Amniotic epithelial cell (primary cell): ENCODE results near the gene HINT3.
A peak's percentile ranks its signal among the peaks of the same experiment; 100 is the strongest.
"Not testable (repeated sequence)": the region's sequence is repeated elsewhere in the genome, so short reads cannot be mapped to it uniquely, and the experiment has no call there.

Source experiments
- DNase-seq: peaks from one replicate; pipeline ENCODE4 v3.0.0-alpha.2; 2010; ENCODE audit warnings: low read depth

The HINT3 gene

DNA sequence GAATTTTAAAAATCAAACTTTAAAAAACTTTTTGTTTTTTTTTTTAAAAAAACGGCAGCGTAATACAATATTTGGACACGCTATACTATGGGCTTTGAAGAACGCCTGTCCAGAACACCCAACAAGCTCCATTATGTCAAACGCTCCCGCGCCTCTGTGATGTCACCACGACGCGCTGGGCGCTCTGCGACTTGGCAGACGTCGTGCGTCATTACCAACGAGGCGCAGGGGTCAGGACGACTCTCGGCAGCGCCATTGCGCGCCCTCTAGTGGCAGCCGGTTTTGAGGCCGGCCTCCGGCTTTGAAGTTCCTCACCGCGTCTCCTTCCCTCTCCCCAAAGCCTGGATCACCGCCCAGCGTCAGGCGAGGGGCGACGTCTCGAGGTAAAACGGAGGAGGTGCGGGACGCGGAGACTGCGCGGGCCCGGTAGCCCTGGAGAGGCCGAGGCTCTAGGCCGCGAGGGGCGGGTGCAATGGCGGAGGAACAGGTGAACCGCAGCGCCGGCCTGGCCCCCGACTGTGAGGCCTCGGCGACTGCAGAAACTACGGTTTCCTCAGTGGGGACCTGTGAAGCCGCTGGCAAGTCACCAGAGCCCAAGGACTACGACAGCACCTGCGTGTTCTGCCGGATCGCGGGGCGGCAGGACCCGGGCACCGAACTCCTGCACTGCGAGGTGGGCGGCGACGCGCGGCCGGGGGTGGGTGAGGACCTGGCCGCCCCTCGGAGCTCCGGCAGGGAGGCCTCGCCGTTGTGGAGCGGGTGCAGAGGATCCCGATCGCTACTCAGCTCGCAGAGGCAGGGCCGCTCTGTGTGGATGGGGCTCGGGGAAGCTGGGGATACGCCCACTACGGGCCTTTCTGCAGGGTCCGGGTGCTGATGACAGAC lies at the start of gene HINT3:
TSS of gene HINT3 (plus strand) at position 265 of the 885 bp plus-strand sequence. CDS start at position 473, 208 bp downstream.
- DNase-seq, result peak; percentile 94

DNA sequence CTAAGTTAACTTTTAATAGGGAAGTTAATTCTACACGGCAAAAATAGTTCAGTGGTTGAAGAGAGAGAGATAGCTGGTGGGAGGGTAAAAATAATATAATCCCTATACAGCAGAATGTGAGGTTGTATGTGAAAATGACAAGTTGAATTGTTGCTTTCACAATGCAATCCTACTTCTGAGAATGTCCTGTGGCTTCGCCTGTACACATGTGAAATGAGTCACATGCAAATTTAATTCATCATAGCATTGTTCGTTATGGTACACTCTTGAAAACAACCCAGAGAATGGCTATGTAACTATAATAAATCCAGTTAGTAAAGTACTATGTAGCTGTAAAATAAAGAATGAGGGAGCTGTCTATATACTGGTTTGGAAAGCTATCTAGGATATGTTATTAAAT lies 46.0 kb upstream of the HINT3 start:
- peak; percentile 93 for DNase-seq

DNA sequence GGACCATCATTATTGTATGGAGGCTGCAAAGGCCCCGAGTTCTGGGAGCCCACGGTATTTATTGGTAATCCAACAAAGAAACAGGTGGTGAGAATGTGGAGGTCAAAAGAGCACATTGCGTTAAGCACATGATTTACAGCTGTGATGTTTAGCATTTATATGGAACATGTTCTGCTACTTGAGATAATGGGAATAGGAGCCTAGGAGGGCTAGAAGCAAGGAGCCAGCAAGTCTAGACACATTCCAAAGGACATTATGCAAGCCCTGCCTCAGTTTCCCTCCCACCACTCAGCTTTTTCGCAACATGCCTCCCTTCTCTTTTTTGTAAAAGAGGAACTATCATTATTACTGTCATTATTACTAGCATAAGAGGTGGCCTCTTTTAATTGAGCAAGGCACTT lies 45.5 kb upstream of the HINT3 start:
- DNase-seq, result peak; percentile 21

DNA sequence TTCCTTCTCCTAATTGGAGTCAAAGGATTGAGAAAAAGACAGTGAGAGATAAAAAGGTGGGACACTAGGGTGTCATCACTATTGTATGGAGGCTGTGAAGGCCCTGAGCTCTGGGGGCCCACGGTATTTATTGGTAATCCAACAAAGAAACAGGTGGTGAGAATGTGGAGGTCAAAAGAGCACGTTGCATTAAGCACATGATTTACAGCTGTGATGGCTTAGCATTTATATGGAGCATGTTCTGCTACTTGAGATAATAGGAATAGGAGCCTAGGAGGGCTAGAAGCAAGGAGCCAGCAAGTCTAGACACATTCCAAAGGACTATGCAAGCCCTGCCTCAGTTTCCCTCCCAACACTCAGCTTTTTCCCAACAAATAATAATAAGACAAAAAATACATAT lies 44.1 kb upstream of the HINT3 start:
- not testable (repeated sequence) for DNase-seq

DNA sequence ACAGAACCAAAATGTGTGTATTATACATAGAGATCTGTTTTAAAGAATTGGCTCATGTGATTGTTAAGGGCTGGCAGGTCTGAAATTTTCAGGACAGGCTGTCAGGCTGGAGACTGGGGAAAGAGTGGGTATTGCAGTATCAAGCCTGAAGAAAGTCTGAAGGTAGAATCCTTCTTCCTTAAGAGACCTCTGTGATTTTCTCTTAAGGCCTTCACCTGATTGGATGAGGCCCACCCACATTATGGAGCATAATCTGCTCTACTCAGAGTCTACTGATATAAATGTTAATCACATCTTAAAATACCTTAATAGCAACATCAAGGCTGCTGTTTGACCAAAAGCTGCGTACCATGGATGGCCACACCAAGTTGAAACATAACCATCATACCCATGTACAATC lies 43.4 kb upstream of the HINT3 start:
- DNase-seq, result no peak

DNA sequence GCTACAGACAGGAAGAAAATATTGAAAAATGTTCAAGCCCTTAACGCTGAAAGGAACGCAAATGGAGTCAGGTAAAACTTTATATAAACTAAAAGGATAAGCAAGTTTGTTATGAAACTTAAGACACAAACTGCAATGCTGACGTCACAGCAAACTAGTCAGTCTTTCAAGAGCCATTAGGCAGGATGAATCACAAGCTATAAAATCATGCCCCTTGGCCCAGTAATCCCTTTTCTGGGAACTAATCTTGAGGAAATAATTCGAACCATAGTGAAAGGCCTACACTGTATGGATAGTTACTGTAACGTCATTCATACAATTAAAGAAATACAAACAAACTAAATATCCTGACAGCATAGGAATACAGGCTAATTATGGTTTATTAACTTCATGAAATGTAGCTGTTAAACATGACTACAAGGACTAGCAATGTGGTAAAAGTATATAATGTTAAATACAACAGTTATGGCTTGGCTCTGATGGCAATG lies 42.7 kb upstream of the HINT3 start:
- DNase-seq, result peak; percentile 98

DNA sequence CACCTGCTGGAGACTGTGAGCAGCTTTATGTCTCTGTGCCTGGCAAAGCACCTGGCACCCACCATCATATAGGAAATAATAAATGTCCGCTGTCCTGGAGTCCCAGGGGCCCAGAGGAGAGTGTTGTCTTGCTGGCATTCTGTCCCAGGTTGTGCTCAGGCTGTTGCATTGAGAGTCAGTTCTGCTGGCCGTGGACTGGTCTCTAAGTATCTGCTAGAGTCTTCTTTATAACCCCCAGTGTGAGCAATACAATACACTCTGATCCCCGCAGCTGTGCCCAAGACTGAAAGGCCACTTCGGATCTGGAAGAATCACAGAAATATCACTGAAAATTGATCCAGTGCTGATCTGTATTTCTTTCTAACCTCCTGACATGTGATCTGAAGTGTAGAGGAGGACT lies 38.3 kb upstream of the HINT3 start:
- no peak for DNase-seq

DNA sequence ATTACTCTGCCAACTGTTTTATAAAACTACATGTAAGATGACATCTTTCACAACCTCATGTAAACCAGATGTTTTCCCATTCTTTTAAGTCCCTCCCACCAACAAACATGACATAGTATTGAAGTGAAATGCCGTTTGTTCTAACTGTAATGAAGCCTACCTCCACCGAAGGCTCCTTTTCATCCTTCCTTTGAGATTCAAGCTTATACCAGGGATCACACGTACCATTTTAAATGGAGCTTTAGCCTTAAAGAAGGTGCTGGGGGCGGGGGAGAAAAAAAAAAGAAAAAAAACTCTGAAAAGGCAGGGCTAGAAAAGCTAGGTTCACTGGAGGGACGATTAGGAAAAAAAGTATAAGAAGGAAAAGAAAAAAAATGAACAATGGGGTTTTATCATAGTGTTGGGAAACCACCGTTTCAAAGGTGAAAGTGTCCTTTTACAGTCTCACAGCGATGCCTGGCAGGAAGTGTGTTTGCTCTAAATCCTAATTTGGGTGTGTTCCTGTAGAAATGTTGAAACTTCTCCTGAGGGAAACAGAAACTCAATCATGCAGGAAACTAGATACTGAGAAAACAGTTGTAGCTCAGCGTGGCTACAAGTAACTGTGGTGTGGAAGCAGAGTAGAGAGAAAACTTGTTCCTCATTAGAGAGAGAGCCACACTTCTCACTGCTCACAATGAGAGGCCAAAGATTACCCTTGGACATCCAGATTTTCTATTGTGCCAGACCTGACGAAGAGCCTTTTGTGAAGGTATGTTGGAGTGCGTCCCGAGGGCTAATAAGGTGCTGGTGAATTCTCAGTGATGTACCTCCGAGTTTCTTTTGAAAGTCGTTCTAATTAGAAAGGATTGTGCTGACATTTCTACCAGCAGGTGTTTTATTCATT lies 37.6 kb upstream of the HINT3 start:
- peak; percentile 91 for DNase-seq

DNA sequence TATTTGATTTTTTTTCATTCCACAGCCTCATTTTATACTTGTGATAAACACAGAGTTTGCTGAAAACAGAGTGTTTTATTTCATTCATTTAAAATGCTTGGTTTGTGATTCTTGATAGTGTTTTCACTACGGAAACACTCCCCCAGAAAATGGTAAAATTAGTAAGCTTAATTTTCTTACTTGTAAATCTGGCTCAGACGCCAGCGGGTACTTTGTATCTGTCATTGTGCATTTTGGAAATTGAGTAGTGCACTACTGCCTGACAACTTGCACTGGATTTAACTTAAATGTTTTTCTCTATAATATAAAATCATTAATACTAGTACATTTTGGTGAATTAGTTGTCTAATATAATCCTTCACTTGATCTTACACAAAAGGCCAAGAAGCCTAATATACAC lies 37.0 kb upstream of the HINT3 start:
- no peak for DNase-seq

DNA sequence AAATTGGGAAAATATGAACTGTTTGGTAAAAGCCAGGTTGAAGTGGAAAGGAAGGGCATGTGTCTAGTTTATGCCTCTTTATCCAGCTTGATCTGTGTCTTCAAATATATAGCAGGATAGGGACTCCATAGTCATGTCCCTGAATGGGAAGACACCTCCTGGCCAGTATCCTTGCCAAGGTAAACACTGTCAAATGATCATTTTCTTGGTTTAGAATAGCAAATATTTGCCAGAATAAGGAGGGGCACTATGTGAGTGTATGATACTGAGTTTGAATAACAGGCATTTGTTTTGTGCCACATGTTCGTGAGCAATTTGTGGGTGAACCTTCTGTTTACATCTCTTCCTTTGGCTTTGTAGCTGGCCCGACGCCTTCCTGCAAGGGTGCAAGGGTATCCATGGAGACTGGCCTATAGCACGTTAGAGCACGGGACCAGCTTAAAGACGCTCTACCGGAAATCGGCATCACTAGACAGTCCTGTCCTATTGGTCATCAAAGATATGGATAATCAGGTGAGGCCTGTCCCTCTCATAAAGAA lies 34.2 kb upstream of the HINT3 start:
- DNase-seq, result no peak

DNA sequence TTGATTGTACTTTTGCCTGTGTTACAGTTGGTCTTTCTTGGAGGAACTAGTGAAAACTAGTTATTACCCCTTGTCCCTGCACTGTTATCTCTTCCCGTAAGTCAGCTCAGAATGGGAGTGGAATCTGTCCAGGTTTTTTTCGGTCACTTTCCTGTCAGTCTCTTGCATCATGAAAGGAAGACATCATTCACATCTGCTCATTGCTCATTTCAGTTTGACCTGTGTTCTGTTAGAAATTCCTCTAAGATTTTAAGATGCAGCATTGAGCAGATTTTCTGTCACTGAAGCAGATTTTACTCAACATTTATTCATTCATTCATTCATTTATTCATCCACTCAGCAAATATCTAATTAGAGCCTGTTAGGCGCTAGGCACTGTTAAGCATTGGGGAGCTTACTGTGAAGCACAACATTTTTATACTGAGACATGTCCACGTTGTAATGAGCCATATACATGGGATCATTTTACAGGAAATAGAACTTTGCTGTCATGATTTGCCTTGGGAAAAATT lies 33.1 kb upstream of the HINT3 start:
- peak; percentile 51 for DNase-seq

DNA sequence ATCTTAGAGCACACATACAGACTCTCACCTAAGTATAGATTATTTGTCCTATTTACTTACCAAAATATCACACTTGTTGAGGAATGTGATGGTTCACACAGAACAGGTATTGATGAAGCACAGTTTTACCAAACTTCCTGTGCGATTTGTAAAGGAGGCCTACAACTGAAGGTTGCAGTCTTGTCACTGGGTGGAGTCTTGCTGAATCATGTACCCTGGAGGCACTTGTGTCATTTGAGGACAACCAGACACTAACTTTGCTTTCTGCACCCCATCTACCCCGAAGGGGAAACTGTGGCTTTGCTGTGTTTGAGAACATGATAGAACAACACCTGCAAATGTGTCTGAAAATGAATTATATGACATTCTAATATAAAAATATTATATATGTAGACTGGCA lies 32.4 kb upstream of the HINT3 start:
- no peak for DNase-seq

DNA sequence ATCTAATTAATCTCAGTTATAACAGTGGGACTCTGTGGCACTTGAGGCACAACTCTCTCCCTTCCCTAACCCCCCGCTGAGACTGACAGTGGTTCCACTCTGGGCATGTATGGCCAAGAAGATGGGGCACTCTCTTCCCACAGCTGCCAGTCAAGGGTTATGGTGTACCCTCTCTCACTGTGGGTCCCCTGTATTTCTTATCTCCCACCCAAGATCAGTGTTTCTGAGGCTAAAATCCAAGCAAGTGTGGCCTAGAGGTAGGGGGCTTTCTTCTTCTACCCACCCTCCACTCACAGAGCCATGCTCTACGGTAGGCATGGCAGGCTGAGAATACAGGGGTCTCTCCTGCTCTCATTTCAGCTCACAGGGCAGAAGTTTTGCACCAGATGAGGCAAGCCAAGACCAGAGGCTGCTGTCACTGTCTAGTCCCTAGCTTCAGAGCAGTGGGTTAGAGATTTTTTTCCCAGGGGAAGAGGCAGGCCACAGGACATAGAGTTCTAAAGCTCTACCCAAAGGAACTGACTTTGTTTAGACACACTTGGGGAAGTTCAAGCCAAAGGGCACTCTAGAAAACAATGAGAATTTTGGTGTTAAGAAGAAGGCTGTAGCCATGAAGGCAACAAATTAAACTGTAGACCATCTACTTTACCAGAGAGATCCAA lies 31.7 kb upstream of the HINT3 start:
- no peak for DNase-seq

DNA sequence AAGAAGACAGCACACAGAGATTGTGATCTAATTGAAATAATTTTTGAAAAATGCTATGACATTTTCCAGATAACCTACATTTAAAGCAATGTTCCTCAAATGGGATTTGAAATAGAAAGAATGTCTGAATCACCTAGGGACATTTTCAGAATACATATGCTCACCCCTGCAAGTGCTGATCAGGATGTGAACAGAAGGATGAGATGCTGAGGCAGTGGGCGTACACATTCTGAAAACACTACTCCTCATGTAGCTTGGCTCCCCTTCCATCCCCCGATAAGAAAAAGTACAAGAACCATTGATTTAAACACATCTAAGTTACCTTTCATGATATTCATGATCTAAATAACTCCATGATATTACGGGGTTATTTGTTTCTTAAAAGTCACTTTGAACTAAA lies 29.9 kb upstream of the HINT3 start:
- no peak for DNase-seq

DNA sequence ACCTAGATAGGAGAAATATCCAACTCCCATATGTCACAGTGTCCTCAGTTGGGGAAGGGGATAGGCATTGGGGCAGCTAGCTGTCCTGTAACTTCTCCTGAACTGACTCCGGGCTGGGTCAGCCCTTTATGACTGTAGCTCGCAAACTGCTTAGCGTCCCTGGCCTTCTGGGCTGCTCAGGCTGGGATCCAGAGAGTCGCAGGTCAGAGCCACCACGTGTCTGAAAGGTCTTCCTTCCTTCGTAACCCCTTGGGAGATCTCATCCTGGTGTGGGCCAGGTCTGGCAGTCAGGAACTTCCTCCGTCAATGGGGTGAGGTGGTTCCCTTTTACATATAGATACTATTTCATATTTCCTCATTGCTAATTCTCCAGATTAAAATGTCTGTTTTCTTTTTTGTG lies 28.8 kb upstream of the HINT3 start:
- DNase-seq, result no peak

DNA sequence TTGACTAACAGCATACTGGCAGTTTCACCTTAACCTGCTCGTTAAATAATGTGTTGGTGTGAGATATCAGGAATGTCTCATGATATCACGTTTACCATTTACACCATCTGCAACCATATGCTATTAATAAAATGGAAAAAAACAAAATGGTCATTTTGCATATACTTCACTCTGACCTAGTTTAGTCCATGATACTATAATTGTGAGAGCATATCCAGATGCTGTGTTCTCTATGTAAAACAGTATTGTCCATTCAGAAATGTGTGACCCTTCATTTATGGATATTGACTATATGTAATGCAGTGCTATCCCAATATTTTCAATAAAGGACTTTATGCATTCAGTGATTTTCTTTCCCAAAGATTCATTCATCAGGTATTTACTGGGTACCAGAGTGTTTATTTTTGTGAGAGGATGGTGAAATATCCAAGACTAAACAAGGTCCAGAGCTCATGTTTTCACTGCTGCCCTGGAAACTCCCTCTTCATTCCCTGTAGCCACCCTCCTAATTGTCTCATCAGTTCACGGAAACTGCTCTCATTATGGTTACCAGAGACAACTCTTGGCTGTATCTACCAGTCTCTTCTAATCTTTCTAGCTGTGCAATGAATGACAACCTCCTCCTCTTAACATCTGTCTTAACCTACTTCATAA lies 25.7 kb upstream of the HINT3 start:
- no peak for DNase-seq

DNA sequence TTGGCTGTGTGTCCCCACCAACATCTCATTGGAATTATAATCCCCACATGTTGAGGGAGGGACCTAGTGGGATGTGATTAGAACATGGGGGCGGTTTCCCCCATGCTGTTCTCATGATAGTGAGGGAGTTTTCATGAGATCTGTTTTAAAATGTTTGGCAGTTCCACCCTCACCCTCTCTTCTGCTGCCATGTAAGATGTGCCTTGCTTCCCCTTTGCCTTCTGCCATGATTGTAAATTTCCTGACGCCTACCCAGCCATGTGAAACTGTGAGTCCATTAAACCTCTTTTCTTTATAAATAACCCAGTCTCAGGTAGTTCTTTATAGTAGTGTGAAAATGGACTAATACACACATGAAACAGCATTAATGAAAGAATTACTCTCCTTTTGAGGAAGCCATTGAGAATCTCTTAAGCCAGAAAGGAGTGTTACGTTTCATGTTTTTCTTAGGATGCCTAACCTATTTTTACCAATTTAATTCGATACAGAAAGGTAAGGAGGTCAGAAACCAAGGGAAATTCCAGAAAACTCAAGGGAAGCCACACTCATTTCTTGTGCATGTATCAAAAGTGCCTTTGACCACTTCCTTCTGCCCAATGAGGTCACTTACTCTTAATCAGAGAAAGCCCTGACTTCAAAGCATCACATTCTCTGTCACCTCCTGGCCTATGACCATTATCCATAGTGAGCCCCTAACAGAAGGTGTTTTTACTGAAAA lies 24.7 kb upstream of the HINT3 start:
- no peak for DNase-seq

DNA sequence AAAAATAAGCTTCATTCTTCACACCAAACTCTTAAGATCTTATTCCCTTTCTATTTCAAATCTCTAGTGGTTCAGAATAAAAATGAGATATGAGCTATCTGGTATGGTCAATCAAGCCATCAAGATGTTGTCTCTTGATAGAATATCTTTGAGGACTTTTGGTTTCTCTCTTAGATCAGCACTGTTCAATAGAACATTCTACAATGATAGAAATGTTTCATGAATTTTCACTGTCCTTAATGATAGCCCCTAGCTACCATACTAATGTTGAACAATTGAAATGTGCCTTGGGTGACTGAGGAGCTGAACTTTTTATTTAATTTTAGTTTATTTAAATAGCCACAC lies 24.1 kb upstream of the HINT3 start:
- DNase-seq, result no peak

DNA sequence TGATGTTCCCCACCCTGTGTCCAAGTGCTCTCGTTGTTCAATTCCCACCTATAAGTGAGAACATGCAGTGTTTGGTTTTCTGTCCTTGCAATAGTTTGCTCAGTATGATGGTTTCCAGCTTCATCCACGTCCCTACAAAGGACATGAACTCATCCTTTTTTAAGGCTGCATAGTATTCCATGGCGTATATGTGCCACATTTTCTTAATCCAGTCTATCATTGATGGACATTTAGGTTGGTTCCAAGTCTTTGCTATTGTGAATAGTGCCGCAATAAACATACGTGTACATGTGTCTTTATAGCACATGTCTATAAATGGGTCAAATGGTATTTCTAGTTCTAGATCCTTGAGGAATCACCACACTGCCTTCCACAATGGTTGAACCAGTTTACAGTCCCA lies 21.1 kb upstream of the HINT3 start:
- not testable (repeated sequence) for DNase-seq

DNA sequence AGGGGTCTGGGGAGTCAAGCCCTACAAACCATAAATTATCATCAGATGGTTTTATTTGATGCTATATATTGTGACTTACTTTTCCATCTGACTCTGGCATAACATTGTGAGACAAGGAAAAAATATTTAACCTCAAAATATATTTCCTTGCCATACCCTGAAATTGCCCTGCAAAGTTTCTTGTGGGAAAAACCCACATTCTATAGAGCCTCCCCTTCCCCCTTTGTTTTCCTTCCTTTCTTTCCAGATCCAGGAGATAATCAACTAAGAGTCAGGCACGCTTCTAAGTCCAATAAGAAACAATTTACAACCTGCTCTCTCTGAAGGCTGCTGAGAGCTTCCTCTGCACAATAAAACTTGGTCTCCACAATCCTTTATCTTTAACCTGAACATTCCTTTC lies 17.5 kb upstream of the HINT3 start:
- no peak for DNase-seq

DNA sequence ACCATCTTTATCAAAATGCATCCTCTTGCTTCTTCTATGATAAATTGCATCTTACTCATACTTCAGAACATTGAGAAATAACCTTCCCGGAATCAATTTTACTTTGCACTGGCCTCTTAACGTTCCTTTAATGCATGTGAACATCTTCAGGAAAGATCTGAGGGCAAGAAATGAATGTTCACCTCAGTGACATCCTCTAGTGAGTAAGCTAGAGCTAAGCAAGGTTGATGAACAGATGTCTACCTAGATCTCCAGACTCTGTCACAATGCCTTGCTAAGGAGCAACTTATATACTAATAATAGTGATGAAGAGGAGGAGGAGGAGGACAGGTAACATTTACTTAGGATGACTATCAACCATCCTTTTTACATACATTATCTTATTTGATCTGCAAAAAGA lies 16.8 kb upstream of the HINT3 start:
- no peak for DNase-seq
